K562 (cell line): ENCODE measurements around the gene PYM1. TPM values are rescaled to one million over a fixed set of nuclear protein-coding genes. Genes with fewer than 3 reads are reported as not detected.

Experiments
- BACH1 ChIP-seq: fragments of 200-800 bp; sonication (Bioruptor generic); IDR thresholded peaks from 2 replicates; pipeline ENCODE4 v1.6.1; 2016; ENCODE audit warnings: missing genetic modification characterization, missing compliant biosample characterization
- CBFA2T2 ChIP-seq: fragments of 450-650 bp; conservative IDR thresholded peaks from 2 replicates; pipeline ENCODE4 v1.6.1; 2017; ENCODE audit warnings: mild to moderate bottlenecking
- CBFA2T3 ChIP-seq: fragments of 450-650 bp; IDR thresholded peaks from 2 replicates; pipeline ENCODE4 v1.6.1; 2017
- CREB3 ChIP-seq: fragments of 450-650 bp; conservative IDR thresholded peaks from 2 replicates; pipeline ENCODE4 v1.6.1; 2016; ENCODE audit warnings: missing genetic modification characterization, low read depth, mild to moderate bottlenecking, missing compliant biosample characterization, moderate library complexity
- CREM ChIP-seq: IDR thresholded peaks from 2 replicates; pipeline ENCODE4 v1.6.1; 2014; ENCODE audit warnings: antibody characterized with exemption, low read depth
- DACH1 ChIP-seq: fragments of 450-650 bp; IDR thresholded peaks from 2 replicates; pipeline ENCODE4 v1.6.1; 2018; ENCODE audit not compliant: partially characterized antibody
- DDX20 ChIP-seq: fragments of 450-650 bp; IDR thresholded peaks from 2 replicates; pipeline ENCODE4 v1.6.1; 2016; ENCODE audit warnings: missing genetic modification characterization, low read depth, mild to moderate bottlenecking, missing compliant biosample characterization, moderate library complexity
- DPF2 ChIP-seq: fragments of 450-650 bp; IDR thresholded peaks from 2 replicates; pipeline ENCODE4 v1.6.1; 2016
- EGR1 ChIP-seq: fragments of 450-650 bp; conservative IDR thresholded peaks from 2 replicates; pipeline ENCODE4 v1.6.1; 2017; ENCODE audit warnings: mild to moderate bottlenecking
- GATA2 ChIP-seq: sonication (generic); formaldehyde crosslinking; IDR thresholded peaks from 2 replicates; pipeline ENCODE4 v1.4.0; 2020; ENCODE audit warnings: mild to moderate bottlenecking, missing genetic modification reagents
- HMG20B ChIP-seq: fragments of 250-450 bp; sonication (Bioruptor Pico); IDR thresholded peaks from 2 replicates; pipeline ENCODE4 v1.5.0; 2021; ENCODE audit warnings: mild to moderate bottlenecking
- HNRNPK ChIP-seq: fragments of 200-400 bp; formaldehyde crosslinking; IDR thresholded peaks from one replicate; pipeline ENCODE4 v1.6.1; 2018; ENCODE audit warnings: mild to moderate bottlenecking, low read depth, low read length; ENCODE audit not compliant: poor library complexity, severe bottlenecking
- JUND ChIP-seq, 2 experiments: IDR thresholded peaks; 2 replicates in 1 of 2; 3 replicates in 1 of 2; pipeline ENCODE4 v1.6.1; 2011; ENCODE audit warnings: borderline replicate concordance in 2 of 2, low read depth in 2 of 2, low read length in 2 of 2, improper control_type of control experiment in 1 of 2, missing biosample characterization in 1 of 2, missing genetic modification characterization in 1 of 2, missing genetic modification reagents in 1 of 2
- KDM1A ChIP-seq, 2 experiments: fragments of 450-650 bp; IDR thresholded peaks; 2 replicates each; pipeline ENCODE4 v1.6.1; 2016; ENCODE audit warnings: mild to moderate bottlenecking in 2 of 2
- LEF1 ChIP-seq: fragments of 450-650 bp; IDR thresholded peaks from 2 replicates; pipeline ENCODE4 v1.6.1; 2016; ENCODE audit warnings: mild to moderate bottlenecking
- MCM3 ChIP-seq: fragments of 450-650 bp; IDR thresholded peaks from 2 replicates; pipeline ENCODE4 v1.6.1; 2016
- NEUROD1 ChIP-seq: fragments of 150-350 bp; IDR thresholded peaks from 2 replicates; pipeline ENCODE4 v1.6.1; 2014; ENCODE audit warnings: borderline replicate concordance, low read length, low read depth; ENCODE audit not compliant: partially characterized antibody
- NUFIP1 ChIP-seq: fragments of 450-650 bp; IDR thresholded peaks from 2 replicates; pipeline ENCODE4 v1.6.1; 2018; ENCODE audit not compliant: partially characterized antibody
- RAD51 ChIP-seq: fragments of 450-650 bp; IDR thresholded peaks from 2 replicates; pipeline ENCODE4 v1.7.1; 2016; ENCODE audit warnings: low read depth, mild to moderate bottlenecking, borderline replicate concordance
- RFX5 ChIP-seq: IDR thresholded peaks from 2 replicates; pipeline ENCODE4 v1.6.1; 2011; ENCODE audit warnings: low read depth, mild to moderate bottlenecking, improper control_type of control experiment, low read length
- SIN3A ChIP-seq, 2 experiments: fragments of 150-350 bp in 1 of 2; IDR thresholded peaks; 2 replicates each; pipeline ENCODE4 v1.6.1; 2011 to 2016; ENCODE audit warnings: borderline replicate concordance in 2 of 2, low read depth in 2 of 2, low read length in 2 of 2, mild to moderate bottlenecking in 2 of 2, moderate library complexity in 2 of 2; ENCODE audit not compliant: control insufficient read depth in 1 of 2
- SMARCB1 ChIP-seq: IDR thresholded peaks from 2 replicates; pipeline ENCODE4 v1.6.1; 2011; ENCODE audit warnings: improper control_type of control experiment, low read depth; ENCODE audit not compliant: insufficient read length
- SMARCE1 ChIP-seq: fragments of 450-650 bp; IDR thresholded peaks from 2 replicates; pipeline ENCODE4 v1.7.1; 2016; ENCODE audit warnings: mild to moderate bottlenecking
- TAL1 ChIP-seq: fragments of 450-650 bp; IDR thresholded peaks from 2 replicates; pipeline ENCODE4 v1.6.1; 2016; ENCODE audit warnings: mild to moderate bottlenecking
- TEAD4 ChIP-seq, 2 experiments: sonication (generic) in 1 of 2; formaldehyde crosslinking in 1 of 2; IDR thresholded peaks; 2 replicates each; pipeline versions ENCODE4 v1.6.1 to v1.8.0; 2012 to 2022; ENCODE audit warnings: borderline replicate concordance in 1 of 2, inconsistent platforms in 1 of 2, low read length in 1 of 2, mild to moderate bottlenecking in 1 of 2, missing genetic modification reagents in 1 of 2
- ZNF124 ChIP-seq: sonication (generic); formaldehyde crosslinking; IDR thresholded peaks from 2 replicates; pipeline ENCODE4 v1.8.1; 2022; ENCODE audit warnings: missing genetic modification reagents
- polyA plus RNA-seq, 8 experiments: library from polyadenylated mRNA; depleted of rRNA in 4 of 8; stranded (reverse) in 5 of 8; unstranded in 3 of 8; fragments of >200 nt; fragmentation: Nextera tagmentation in 2 of 8; fragmentation: Illumina TruSeq in 1 of 8; extraction: Ambion mirVana in 2 of 8; extraction: Trizol in 1 of 8; gene quantifications; 2 replicates each; pipeline versions ENCODE4 v1.2.1 to v1.2.3, GENCODE V29; 2011 to 2014; ENCODE audit warnings: inconsistent platforms in 1 of 8, missing spikeins in 1 of 8
- total RNA-seq, 7 experiments: library from RNA; depleted of rRNA in 6 of 7; stranded (reverse); fragments of >200 nt in 6 of 7; fragmentation: Illumina TruSeq in 2 of 7; extraction: Trizol in 2 of 7; gene quantifications; 2 replicates each; pipeline versions ENCODE4 v1.2.1 to v1.2.3, GENCODE V29; 2011 to 2021; ENCODE audit warnings: low replicate concordance in 1 of 7
- TF ChIP-seq, protein P1 (sequence below): sonication (generic); IDR thresholded peaks from 2 replicates; pipeline ENCODE4 v1.6.1; 2016

Gene PYM1
- total and polyA plus RNA-seq, 9 of the 15 experiments (the other 6 are each of a cell fraction or from before 2014, with no cell fraction given), result 29.0 to 51.3 (median 34.1) TPM

DNA sequence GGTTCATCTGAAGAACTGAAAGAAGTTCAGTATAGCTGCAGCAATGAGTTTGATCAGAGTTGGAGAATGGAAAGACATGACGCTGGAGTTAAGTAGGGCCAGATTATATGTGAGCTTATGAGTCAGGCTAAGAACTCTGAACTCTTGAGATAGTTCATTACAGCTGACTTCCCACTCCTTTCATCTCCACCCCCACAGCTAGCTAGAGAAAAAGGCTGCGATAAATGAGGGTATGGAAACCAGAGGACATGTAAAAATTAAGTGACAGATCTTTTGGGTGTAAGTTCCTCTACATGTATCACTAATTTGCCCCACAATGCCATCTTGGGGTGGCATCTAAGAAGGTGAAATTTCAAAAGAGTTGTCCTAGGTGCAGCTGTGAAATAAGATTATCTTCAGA lies 28.6 kb downstream of the PYM1 start (continued):
- TF ChIP-seq, protein P1, sequence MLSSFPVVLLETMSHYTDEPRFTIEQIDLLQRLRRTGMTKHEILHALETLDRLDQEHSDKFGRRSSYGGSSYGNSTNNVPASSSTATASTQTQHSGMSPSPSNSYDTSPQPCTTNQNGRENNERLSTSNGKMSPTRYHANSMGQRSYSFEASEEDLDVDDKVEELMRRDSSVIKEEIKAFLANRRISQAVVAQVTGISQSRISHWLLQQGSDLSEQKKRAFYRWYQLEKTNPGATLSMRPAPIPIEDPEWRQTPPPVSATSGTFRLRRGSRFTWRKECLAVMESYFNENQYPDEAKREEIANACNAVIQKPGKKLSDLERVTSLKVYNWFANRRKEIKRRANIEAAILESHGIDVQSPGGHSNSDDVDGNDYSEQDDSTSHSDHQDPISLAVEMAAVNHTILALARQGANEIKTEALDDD, result peak; percentile 17; the same call in 1 of the 2 replicates
- TF ChIP-seq MCM3, result no peak
- no peak for TF ChIP-seq NEUROD1
- TF ChIP-seq TAL1, result peak; percentile 21; the same call in 1 of the 2 replicates
- TF ChIP-seq CBFA2T3, result peak; percentile 77
- no peak for TF ChIP-seq ZNF124 (CRISPR knock-in tag)
- no peak for TF ChIP-seq CREB3 (tag)
- peak; percentile 48; the same call in 1 of the 2 replicates for TF ChIP-seq LEF1
- TF ChIP-seq JUND (IDR thresholded peaks at IDR 0.05; ENCODE audit: borderline replicate concordance, low read depth, low read length), result peak; percentile 72
- TF ChIP-seq JUND (tag; IDR thresholded peaks at IDR 0.05; ENCODE audit: borderline replicate concordance, low read depth, low read length), result no peak
- TF ChIP-seq SMARCE1, result peak; percentile 33; the same call in 1 of the 2 replicates
- no peak for TF ChIP-seq SMARCB1
- TF ChIP-seq HMG20B, result no peak
- TF ChIP-seq KDM1A (IDR thresholded peaks at IDR 0.05), result no peak
- TF ChIP-seq DACH1, result peak; percentile 76
- no peak for TF ChIP-seq SIN3A (IDR thresholded peaks at IDR 0.05; ENCODE audit: borderline replicate concordance in 2 of 2, control insufficient read depth in 1 of 2, low read depth in 2 of 2, low read length in 2 of 2)
- TF ChIP-seq HNRNPK, result no peak
- TF ChIP-seq DPF2, result peak; percentile 72
- TF ChIP-seq NUFIP1, result no peak
- TF ChIP-seq GATA2 (CRISPR knock-in tag), result no peak
- TF ChIP-seq EGR1, result peak; percentile 90
- peak; percentile 60 for TF ChIP-seq TEAD4 (IDR thresholded peaks at IDR 0.05; ENCODE audit: low read length)
- no peak for TF ChIP-seq TEAD4 (CRISPR knock-in tag; IDR thresholded peaks at IDR 0.05; ENCODE audit: borderline replicate concordance)
- no peak for TF ChIP-seq DDX20 (tag)
- TF ChIP-seq RFX5, result no peak
- 0 out of 2 replicates have a peak, but pooled peaks have one; percentile 16 for TF ChIP-seq CREM
- TF ChIP-seq RAD51, result no peak
- TF ChIP-seq CBFA2T2, result peak; percentile 51
- no peak for TF ChIP-seq BACH1 (tag)
